Muscle layer of colon (tissue), 2 donors: Measurements from ENCODE around the gene SGPP1.

Source experiments
- H3K27ac ChIP-seq: one replicate; pipeline ENCODE4 v1.7.0; 2013; ENCODE audit warnings: low read depth, mild to moderate bottlenecking, low read length, moderate library complexity
- H3K27me3 ChIP-seq, 2 donors: one replicate each; pipeline ENCODE4 v1.7.0; 2013; ENCODE audit warnings: low read length in 2 of 2, mild to moderate bottlenecking in 2 of 2; ENCODE audit not compliant: insufficient read depth in 2 of 2, control insufficient read depth in 1 of 2
- H3K36me3 ChIP-seq: one replicate; pipeline ENCODE4 v1.7.0; 2013; ENCODE audit warnings: mild to moderate bottlenecking, low read length; ENCODE audit not compliant: insufficient read depth
- H3K4me1 ChIP-seq: one replicate; pipeline ENCODE4 v1.7.0; 2013; ENCODE audit warnings: mild to moderate bottlenecking, low read length; ENCODE audit not compliant: insufficient read depth
- H3K4me3 ChIP-seq, 2 donors: one replicate each; pipeline ENCODE4 v1.7.0; 2013; ENCODE audit warnings: low read length in 2 of 2, low read depth in 1 of 2, mild to moderate bottlenecking in 1 of 2, moderate library complexity in 1 of 2
- H3K9ac ChIP-seq: one replicate; pipeline ENCODE4 v1.7.0; 2013; ENCODE audit warnings: low read length
- H3K9me3 ChIP-seq: one replicate; pipeline ENCODE4 v1.7.0; 2013; ENCODE audit warnings: mild to moderate bottlenecking, low read length
- donor health status: abdominal sarcoma.
- donor health status: Adenocarcinoma of cecum.

Gene SGPP1

DNA sequence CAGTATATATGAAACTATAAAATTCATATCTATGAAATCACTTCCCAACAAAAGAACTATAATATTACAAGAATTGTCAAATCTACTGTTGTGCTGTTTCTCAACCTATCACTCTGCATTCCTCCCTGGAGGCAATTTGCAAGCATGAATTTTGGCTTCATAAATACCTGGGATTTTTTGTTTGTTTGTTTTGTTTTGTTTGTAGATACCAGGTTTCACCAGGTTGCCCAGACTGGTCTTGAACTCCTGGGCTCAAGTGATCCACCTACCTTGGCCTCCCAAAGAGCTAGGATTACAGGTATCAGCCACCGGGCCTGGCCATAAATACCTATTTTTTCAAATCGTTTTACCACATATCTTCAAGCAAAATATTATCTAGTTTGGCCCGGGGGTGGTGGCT, 38.7 kb downstream of the SGPP1 start:
- no peak overlapping the region for H3K4me3 ChIP-seq
- no peak overlapping the region for H3K27ac ChIP-seq
- no peak overlapping the region for H3K9ac ChIP-seq

DNA sequence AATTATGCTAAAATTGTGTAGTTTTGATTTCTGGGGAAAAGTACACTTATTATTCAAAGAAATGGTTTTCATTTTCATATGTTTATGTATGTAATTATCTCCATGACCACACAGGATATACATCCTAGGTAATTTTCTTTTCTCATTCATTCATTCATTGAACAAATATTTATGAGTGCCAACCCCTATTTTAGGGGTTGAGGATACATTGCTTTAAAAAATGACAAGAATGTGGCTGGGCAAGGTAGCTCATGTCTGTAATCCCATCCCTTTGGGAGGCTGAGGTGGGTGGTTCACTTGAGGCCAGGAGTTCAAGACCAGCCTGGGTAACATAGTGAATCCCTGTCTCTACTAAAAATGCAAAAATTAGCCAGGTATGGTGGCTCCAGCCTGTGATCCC, 40.9 kb downstream of the SGPP1 start:
- no peak overlapping the region for H3K27ac ChIP-seq
- no peaks in the 10 kb centered on the region for H3K27me3 ChIP-seq
- no peak overlapping the region for H3K4me3 ChIP-seq
- no peaks in the 10 kb centered on the region for H3K4me1 ChIP-seq
- H3K9ac ChIP-seq: no peak overlapping the region
- H3K36me3 ChIP-seq: no peaks in the 10 kb centered on the region
- no peaks in the 10 kb centered on the region for H3K9me3 ChIP-seq

More for the DNA sequence above, 38.7 kb downstream of the SGPP1 start:
- Histone ChIP-seq H3K27me3 (no peaks in the 10 kb centered on the region), H3K4me1 (no peaks in the 10 kb centered on the region), H3K36me3 (no peaks in the 10 kb centered on the region), H3K9me3 (no peaks in the 10 kb centered on the region)

DNA sequence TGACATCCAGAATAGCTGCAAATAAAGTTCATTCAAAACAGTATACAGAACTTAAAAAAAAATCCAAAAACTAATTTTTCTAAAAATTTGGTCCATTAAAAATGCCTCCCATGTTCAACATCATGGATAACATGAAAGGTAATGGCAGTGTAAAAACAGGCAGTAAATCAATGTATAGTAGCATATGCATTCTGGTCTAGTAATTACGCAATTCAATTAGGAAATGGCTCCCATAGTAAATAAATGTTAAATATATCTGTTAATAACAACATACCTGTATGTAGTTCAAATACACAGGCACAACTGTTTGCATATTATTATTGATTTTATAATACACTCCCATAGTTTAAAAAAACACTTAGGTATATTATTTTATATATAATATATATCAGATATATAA, 42.5 kb downstream of the SGPP1 start:
- no peaks in the 10 kb centered on the region for H3K36me3 ChIP-seq
- H3K27me3 ChIP-seq: no peaks in the 10 kb centered on the region
- no peaks in the 10 kb centered on the region for H3K9me3 ChIP-seq
- no peak overlapping the region for H3K27ac ChIP-seq
- no peak overlapping the region for H3K4me3 ChIP-seq
- H3K9ac ChIP-seq: no peak overlapping the region
- no peaks in the 10 kb centered on the region for H3K4me1 ChIP-seq

DNA sequence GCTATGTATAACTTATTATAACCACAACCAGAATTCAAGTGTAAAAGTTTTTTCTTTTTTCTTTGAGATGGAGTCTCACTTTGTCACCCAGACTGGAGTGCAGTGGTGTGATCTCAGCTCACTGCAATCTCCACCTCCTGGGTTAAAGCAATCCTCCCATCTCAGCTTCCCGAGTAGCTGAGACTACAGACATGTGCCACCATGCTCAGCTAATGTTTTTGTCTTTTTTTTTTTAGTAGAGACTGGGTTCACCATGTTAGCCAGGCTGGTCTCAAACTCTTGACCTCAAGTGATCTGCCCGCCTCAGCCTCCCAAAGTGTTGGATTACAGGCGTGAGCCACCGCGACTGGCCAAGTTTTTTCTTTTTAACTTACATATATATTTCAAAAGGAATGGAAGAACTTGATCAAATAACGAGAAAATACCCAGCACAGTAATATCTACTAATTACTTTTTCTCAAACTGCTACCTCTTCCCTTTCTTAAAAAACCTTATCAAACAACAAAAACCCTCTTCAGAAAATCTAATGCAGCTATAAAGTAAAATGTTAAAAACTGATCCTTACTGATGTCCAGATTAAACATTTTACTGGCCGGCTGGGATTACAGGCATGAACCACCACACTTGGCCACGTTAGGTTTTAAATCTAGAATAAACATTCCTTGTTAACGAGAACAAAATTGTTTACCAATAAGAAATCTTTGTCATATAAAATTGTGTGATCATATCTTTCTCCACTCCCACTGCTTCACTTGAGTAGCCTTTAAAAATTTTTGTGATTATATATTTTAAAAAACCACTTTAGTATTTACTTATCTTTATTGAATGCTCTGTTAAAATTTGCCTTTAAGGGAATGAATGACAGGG, 44.9 kb downstream of the SGPP1 start:
- no peak overlapping the region for H3K4me3 ChIP-seq
- no peaks in the 10 kb centered on the region for H3K9me3 ChIP-seq
- H3K27me3 ChIP-seq: no peaks in the 10 kb centered on the region
- no peaks in the 10 kb centered on the region for H3K36me3 ChIP-seq
- H3K27ac ChIP-seq: no peak overlapping the region
- no peaks in the 10 kb centered on the region for H3K4me1 ChIP-seq
- H3K9ac ChIP-seq: no peak overlapping the region

DNA sequence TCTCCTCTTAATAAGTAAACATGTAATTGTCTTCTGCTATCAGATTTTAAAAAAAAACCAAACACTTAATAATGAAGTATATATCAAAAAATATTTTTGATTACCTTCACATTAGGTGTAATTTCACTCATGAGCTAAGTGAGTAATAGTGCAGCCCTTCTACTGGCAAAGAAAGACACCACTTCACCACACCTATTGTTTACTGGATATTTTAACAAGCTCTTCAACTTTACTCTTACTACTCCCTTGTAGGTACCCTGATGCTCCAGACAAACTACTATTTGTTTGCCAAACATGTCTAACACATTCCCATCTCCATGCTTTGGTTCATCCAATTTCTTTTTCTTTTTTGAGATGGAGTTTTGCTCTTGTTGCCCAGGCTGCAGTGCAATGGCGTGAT, 49.3 kb downstream of the SGPP1 start:
- Histone ChIP-seq H3K9me3 (no peaks in the 10 kb centered on the region), H3K36me3 (no peaks in the 10 kb centered on the region), H3K27ac (no peak overlapping the region), H3K4me3 (no peak overlapping the region), H3K4me1 (no peaks in the 10 kb centered on the region), H3K9ac (no peak overlapping the region), H3K27me3 (no peaks in the 10 kb centered on the region)

DNA sequence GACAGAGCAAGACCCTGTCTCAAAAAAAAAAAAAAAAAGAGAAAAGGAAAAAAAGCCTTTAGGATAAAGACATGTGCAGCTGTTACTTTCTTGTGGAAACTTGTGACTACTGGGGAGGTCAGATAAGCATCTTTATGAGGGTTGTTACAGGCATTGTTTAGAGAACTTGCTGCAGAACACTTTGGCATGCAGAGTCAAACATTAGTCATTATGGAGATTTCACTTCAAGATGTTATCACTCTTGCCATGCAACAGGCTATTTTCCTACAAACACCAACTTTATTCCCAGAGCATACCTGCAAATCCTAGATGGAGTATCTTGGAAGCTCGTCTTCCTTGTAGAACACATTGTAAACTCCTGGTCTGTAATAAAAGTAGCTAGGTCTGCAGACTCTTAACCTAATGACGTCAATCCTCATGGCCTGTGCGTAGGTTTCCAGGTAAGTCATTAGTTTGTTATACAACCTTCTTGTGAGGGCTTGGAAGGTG, 49.9 kb downstream of the SGPP1 start:
- Histone ChIP-seq H3K9me3 (no peaks in the 10 kb centered on the region), H3K36me3 (no peaks in the 10 kb centered on the region), H3K4me3 (no peak overlapping the region), H3K27me3 (no peaks in the 10 kb centered on the region), H3K9ac (no peak overlapping the region), H3K4me1 (no peaks in the 10 kb centered on the region), H3K27ac (no peak overlapping the region)

DNA sequence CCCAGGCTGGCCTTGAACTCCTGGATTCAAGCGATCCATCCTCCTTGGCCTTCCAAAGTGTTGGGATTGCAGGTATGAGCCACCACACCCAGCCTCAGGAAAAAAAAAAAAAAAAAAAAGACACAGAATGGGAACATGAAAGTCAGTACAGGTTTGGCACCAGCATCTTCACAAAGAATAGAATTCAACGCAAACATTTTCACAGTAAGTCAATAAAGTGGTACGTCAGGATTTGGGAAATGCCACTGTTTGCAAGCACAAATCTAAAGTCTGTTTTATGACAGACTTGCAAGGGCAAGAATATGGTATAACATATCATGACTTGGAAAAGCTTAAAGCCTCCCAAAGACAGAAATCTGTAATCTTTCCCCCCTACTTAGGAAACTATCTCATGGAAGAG, 51.2 kb downstream of the SGPP1 start:
- H3K9me3 ChIP-seq: no peaks in the 10 kb centered on the region
- H3K27ac ChIP-seq: no peak overlapping the region
- no peaks in the 10 kb centered on the region for H3K36me3 ChIP-seq
- no peaks in the 10 kb centered on the region for H3K27me3 ChIP-seq
- H3K4me1 ChIP-seq: no peaks in the 10 kb centered on the region
- H3K4me3 ChIP-seq: no peak overlapping the region
- H3K9ac ChIP-seq: no peak overlapping the region

DNA sequence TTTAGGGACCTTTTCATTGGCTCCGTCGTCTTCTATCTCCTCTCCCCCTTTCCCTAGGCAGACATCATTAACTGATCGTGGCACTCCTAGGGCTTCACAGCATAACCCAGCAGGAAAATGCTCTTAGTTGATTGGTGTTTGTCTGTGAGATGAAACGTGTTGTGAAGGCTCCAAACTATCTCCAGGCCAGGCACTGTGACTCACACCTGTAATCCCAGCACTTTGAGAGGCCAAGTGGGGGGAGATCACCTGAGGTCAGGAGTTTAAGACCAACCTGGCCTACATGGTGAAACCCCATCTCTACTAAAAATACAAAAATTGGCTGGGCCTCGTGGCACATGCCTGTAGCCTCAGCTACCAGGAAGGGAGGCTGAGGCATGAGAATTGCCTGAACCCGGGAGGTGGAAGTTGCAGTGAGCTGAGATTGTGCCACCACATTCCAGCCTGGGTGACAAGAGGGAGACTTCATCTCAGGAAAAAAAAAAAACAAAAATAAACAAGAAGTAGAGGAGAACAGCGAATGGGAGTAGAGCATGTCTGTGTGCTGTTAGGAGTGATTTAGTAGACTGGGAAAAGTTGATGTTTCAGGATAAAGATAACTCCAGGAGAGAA, 53.9 kb downstream of the SGPP1 start:
- Histone ChIP-seq H3K9ac (no peak overlapping the region), H3K4me3 (no peak overlapping the region), H3K9me3 (no peaks in the 10 kb centered on the region), H3K27me3 (no peaks in the 10 kb centered on the region), H3K36me3 (no peaks in the 10 kb centered on the region), H3K27ac (no peak overlapping the region), H3K4me1 (no peaks in the 10 kb centered on the region)

DNA sequence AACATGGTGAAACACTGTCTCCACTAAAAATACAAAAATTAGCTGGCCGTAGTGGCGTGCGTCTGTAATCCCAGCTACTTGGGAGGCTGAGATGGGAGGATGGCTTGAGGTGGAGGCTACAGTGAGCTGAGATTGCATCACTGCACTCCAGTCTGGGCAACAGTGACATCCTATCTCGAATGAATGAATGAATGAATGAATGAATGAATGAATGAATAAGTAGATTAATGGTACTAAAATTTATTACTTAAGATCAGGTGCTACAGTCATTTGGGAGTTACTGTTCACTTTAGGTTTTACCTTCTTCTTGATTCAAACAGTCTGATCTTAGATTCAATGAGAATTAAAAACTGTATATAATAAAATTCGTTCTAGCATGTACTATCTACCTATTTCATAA, 54.6 kb downstream of the SGPP1 start:
- H3K9me3 ChIP-seq: no peaks in the 10 kb centered on the region
- H3K27ac ChIP-seq: no peak overlapping the region
- no peaks in the 10 kb centered on the region for H3K27me3 ChIP-seq
- no peak overlapping the region for H3K4me3 ChIP-seq
- no peak overlapping the region for H3K9ac ChIP-seq
- H3K4me1 ChIP-seq: no peaks in the 10 kb centered on the region
- H3K36me3 ChIP-seq: no peaks in the 10 kb centered on the region

DNA sequence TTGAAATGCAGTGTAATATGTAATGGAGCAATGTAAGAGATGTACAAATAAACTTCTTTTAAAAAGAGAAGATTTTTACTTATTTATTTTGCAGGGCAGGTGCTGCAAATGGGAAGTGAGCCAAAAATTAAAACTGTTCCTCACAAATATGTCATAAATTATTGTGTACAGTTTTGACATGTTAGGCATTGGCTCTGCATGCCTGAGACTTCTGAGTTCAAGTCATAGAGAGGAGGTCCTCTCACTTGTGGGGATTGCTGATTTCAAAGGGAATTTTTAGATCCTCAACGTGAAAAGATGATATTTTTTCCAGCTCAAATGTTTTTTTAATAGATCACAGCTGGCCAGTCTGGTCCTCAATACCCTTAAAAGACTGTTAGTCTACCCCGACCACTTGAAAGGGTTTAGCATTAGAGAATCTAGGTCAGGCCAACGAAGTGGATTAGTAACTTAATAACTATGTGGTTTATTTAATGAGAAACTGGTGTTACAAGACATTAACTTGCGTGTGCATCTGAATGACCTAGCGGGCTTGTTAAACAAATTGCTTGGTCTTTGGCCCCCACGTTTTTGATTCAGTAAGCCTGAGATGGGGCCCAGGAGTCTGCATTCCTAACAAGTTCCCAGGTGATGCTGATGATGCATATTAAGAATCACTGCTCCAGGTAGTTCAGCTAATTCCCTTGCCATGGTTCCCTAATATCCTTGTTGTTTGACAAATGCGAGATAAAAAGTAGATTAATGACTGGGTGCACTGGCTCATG, 55.3 kb downstream of the SGPP1 start:
- Histone ChIP-seq H3K9ac (no peak overlapping the region), H3K4me1 (no peaks in the 10 kb centered on the region), H3K27ac (no peak overlapping the region), H3K27me3 (no peaks in the 10 kb centered on the region), H3K9me3 (no peaks in the 10 kb centered on the region), H3K4me3 (no peak overlapping the region), H3K36me3 (no peaks in the 10 kb centered on the region)

DNA sequence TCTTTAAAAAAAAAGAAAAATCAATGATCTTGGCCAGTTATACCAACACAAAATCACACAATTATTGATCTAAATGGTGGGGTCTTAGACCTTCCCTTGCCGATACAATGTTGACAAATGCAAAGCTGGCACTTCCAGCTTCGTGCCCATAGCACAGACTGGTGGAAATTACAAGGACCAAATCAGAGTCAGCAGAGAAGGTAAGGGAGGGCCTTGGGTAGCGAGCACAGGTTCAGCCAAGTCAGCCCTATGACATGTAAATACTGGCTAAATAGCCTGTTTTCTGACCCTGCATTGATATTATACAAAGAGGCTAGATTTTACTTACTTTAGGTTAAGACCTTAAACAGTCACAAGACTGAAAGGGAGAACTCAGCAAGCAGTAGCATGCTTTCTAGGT, 55.9 kb downstream of the SGPP1 start:
- Histone ChIP-seq H3K36me3 (no peaks in the 10 kb centered on the region), H3K4me1 (no peaks in the 10 kb centered on the region), H3K27ac (no peak overlapping the region), H3K4me3 (no peak overlapping the region), H3K9ac (no peak overlapping the region), H3K9me3 (no peaks in the 10 kb centered on the region), H3K27me3 (no peaks in the 10 kb centered on the region)
